Ramos (cell line): Measurements from ENCODE around the gene SRBD1.

Source experiments
- in situ Hi-C: fragments of 300-500 bp; cut with MboI; formaldehyde crosslinking; loops from one replicate; pipeline ENCODE4 v1.14.3; 2022; ENCODE audit warnings: low sequenced_read_pairs; ENCODE audit not compliant: unreplicated experiment

SRBD1 gene

DNA sequence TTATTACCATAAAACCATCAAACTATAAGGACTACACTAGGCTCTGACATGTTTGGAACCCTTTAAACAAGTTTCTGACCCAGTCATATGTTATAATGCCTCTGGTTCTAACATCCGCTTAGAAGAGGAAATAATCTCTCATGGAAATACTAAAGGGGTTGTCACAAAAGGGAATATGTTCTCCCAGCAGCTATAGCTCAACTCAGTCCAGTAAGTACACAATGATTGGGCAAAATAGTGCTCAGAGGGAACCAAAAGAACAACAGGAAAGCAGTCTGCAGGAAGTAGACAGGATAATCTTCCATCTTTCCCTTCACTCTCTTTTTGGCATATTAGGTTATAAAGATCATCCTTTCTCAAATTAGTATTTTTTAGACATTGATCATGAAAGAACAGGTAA, 4.3 kb downstream of the SRBD1 start:
- in situ Hi-C loops = no loop called here

DNA sequence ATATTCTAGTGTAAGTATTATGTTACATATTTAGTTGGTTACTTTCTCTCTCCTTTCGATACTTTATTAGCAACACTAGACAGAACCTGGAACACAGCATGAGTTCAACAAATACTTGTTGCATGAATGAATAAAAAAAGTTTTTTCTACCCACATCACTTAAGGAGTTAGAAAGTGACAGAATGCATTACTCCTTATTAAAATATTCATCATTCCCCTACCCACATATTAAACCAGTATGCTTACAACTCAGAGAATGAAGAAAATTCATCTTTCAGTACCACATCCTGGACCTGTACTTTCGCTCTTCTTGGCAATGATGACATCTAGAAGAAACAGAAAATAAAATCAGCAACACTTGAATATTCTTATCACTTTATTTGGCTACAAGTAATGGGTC, 6.0 kb downstream of the SRBD1 start:
- in situ Hi-C loops = no loop called here

DNA sequence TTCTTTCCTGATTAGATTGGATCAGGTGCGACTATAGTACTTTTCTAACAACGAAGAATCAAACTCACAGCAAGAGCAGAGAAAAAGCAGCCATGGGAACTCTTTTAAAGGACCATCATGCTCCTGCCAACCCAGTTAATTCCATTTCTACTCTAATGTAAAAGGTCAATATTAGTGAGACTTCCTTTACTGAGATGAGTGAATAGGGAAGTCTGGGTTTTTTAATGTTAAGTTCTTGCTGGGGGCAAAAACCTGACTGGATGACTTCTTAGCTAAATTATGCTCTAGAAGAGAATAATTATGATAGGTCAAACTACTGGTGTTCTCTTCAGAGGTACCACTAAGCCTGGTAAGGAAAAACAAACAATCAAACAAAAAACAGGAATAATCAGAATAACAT, 8.4 kb downstream of the SRBD1 start:
- in situ Hi-C loops = no loop called here

DNA sequence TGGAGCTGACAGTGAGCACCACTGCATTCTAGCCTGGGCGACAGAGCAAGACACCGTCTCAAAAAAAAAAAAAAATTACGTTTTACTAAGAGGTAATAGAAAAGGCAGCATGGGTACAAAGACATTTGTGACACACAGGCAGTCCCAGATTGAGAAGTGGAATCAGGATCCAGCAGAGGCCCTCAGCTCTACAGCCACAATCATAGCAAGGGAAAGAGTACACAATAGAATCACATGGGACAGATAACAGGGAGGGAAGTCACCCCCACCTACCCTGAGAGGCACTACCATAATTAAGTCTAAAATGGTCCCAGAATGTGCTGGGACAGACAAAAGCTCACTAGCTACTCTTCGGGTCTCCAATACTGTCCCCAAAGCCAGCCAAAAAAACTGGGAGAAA, 12.5 kb downstream of the SRBD1 start:
- in situ Hi-C loops = no loop called here

DNA sequence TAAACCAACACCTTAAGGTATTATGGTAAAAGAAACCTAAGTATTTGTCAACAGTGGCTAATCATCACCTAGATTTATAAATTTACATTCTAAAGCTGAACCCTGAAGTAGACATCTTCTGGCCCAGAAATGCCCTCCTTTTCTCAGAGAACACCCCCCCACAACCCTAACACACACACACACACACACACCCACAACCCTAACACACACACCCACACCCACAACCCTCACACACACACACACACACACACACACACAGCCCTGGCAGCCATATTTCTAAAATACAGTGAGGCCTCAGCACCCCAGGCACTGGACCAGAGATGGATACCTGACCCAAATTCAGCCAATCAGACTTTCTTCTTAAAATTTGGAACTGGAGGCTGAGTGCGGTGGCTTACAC, 14.3 kb downstream of the SRBD1 start:
- in situ Hi-C loops = no loop called here

DNA sequence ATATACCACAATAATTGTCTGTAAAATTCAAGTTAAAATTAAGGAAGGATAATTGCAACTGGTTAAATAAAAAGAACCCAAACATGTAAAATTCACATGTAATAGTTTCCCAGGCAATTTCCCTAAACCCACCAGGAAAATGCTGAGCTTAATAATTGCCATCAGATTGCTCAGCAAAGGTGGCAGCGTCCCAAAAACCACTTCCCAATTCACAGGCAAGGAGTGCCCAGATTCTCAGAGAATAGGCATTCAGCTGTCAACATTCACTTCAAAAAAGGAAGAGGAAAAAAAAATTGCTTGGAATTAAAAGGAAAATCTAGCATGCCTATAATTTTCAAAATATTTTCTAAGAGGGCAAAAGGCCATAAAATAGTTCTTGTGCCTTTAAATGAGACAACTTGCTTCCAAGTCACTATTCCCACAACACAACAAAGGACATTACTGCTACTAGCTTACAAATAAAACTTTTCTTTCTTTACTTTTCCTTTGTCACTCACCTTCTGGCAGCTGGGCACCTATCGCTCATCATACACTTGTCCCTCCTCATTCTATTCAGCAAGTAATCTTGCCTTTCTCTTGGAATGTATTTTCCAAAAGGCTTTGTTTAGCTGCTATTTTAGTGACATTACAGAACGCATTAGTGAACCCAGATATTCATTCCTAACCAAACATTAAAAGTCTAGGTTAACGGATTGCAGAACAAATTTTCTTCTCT, 15.2 kb downstream of the SRBD1 start:
- in situ Hi-C loops = no loop called here

DNA sequence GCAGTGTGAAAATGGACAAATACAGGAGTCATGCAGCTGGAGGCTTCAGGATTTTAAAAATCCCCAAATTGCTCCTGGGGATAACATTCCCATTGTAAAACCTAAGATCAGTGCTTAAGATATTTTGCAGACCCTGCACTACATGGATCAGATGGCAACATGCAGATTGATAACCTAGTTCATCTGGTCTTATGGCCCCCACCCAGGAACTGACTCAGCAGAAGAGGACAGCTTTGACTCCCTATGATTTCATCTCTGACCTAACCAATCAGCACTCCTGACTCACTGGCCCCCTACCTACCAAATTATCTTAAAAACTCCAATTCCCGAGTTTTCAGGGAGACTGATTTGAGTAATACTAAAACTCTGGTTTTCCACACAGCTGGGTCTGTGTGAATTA, 20.0 kb downstream of the SRBD1 start:
- in situ Hi-C loops = no loop called here

DNA sequence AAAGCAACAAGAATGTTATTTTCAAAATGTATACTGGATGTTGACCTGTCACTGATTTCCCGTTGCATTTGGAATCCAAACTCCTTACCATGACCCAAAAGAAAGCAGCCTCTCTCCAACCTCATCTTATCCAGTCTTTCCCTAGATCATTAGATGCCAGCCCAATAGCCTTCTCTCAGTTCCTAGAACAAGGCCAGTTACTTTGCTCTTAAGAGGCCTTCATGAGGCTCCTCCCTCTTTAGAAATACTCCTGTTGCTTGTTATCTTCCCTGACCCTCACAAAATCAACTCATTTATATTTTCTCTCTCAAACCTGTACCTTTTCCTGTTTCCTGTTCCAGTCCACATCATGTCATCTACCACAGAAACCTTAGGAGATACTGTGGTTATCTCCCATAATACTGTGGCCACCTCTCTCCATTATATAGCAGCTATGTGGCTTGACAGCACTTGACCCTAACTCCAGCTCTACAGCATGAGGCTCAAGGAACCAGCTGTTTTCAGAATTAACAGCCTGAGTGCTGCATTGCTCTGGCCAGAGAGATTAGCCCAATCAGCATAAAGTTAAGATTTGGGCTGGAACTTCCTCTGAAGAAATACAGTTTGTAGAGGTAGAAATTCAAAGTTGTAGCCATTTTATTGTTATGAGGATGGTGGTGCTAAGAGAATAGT, 22.8 kb downstream of the SRBD1 start:
- in situ Hi-C loops = no loop called here

DNA sequence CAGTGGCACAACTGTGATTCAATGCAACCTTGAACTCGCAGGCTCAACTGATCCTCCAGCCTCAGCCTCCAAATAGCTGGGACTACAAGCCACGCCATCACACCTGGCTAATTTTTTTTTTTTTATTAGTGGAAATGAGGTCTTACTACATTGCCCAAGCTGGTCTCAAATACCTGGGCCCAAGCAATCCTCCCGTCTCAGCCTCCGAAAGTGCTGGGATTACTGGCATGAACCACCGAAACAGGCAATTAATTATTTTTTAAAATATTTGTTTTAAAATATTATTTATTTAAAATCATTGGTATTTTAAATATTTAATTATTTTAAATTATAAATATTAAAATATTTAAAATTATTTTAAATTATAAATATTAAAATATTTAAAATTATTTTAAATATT, 24.5 kb downstream of the SRBD1 start:
- in situ Hi-C loops = no loop called here

DNA sequence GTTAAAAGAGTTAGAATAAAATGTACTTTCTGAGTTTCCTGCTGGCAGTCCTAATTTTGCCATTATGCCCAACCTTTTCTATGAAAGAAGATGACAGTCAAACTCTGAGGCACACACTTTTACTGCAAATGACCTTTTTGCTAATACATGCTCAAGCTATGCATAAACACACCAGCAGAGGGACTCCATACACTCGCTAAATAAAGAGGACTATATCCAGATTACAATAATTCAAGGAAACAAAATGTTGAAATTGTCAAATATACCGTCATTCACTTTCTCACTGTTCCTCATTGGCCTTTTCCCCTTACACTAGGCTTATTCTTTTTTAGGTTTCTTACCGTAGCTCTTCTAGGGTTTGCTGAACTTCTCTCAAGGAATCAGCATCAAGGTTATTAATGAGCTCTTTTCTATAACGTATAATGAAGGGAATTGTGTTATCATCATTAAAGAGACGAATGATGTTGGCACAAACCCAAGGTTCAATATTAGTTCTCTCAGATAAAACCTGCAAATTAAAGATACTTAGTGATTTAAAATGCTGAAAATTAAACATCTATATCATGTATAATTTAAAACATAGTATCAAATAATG, 25.7 kb downstream of the SRBD1 start:
- in situ Hi-C loops = no loop called here

DNA sequence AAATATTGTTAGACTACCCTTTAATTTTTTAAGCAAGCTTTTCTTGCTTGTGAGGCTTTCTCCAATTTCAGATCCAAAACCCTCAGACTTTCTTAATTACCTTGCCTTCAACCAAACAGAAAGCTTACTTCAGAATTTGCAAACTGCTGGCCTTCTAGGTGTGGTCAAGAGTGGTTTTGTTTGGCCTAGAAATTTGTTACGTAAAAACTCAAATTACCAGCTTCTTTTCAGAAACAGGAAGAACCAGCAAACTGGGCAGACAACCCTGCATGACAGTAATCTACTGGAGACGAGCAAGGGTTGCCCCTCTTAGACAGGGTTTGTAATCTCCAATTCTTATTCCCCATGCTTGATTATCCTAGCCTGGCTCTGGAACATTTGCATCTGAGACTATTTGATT, 27.1 kb downstream of the SRBD1 start:
- in situ Hi-C loops = no loop called here

DNA sequence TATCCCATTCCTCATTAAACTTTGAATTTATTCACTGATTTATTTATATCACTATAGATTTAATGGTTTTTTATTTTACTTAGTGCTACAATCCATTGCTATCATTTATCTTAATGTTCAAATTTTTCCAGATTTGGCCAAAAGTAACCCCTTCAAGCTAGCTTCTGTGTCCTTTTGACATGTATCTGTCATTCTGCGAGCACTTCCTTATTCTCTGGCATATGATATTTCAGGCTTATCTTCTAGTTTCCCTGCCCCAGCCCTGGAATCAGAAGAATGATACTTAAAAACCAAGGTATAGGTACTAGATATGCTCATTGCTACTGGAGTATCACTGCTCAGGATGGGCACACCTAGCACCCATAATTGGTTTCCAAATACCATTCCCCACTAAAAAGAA, 28.5 kb downstream of the SRBD1 start:
- in situ Hi-C loops = no loop called here

DNA sequence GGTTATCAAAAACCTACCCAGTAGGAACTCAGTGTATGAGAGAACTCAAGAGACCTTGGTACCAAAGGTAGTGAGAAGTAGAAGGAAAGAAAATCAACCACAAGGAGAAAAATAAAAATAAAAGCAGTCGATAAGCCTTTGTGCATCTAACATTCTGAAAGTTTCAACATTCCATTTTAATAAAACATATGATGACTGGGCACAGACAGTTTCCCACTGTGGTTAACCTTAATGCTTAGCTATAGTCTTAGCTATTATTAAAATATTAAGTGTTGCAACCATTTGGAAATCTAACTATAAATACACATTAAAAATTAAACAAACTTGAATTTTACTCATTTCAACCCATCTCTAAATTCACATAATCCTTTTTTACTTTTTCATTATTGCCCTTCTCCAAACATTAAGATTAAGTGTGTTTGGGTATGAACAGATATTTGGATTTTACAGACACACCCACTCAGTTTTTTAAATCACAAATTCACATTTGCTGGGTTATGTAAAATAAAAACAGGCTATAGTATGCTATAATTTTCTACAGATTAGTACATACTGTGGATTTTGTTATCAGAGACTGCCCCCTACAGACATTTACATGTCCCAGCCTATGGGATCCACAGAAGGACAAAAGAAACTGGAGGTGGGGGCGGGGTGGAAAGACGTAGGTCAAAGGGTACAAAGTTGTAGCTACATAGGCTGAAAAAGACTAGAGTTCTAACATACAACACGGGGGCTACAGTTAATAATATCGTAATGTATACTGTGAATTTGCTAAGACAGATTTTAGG, 32.8 kb downstream of the SRBD1 start:
- in situ Hi-C loops = no loop called here

DNA sequence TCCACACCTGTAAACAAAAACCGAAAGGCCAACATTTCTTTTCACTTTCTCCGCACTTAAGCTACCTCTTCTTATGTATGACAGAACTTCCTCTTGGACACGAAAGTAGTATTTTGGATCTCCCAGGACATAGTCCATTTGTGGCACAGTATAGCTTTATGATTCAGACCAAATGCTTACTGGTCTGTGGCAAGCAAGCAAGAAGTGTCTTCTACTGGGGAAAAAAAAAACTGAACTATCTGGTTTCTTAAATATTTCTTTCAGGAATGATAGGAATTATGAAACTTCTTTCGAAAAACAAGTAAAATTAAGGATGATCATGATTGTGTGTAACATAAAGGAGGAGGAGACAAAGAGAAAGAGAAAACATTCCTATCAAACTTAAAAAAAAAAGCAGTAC, 33.6 kb downstream of the SRBD1 start:
- in situ Hi-C loops = no loop called here

DNA sequence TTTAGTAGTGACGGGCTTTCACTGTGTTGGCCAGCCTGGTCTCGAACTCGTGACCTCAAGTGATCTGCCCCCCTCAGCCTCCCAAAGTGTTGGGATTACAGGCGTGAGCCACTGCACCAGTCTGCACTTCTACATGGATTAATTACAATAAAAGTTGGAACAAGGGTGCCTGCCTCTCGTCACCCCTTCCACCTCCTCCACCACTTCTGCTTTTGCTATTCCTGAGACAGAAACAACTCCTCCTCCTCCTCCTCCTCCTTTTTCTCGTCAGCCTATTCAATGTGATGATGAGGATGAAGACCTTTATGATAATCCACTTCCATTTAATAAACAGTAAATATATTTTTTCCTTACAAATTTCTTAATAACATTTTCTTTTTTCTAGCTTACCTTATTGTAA, 35.2 kb downstream of the SRBD1 start:
- in situ Hi-C loops = no loop called here

DNA sequence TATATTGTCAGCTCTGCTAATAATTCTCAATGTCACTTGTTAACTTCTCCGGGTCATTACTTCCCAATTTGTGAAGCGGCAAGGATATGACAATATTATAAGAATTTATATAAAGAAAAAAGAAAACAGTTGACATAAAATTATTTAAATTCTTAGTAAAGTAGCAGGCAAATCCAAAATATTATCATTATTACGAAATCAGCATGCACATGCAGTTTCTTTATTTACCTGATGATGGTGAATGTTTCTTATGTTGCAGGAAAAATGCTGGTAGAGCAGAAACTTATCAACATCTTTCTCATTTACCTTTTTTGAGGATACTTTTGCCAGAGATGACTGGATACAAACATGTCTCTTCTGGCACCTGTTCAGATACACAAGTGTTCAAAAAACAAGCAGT, 38.1 kb downstream of the SRBD1 start:
- in situ Hi-C loops = no loop called here

DNA sequence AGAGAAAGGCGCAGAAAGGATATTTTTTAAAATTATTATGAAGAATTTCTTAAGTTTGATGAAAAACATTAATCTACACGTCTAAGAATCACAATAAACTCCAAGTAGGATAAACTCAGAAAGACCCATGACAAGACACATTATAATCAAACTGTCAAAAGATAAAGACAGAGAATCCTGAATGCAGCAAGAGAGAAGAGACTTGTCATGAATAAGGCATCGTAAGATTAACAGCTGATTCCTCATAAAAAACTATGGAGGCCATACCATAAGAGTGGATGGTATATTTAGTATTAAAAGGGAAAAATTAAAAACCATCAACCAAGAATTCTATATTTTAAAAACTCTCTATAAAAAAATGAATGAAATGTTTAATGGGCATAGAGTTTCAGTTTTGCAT, 39.1 kb downstream of the SRBD1 start:
- in situ Hi-C loops = no loop called here

DNA sequence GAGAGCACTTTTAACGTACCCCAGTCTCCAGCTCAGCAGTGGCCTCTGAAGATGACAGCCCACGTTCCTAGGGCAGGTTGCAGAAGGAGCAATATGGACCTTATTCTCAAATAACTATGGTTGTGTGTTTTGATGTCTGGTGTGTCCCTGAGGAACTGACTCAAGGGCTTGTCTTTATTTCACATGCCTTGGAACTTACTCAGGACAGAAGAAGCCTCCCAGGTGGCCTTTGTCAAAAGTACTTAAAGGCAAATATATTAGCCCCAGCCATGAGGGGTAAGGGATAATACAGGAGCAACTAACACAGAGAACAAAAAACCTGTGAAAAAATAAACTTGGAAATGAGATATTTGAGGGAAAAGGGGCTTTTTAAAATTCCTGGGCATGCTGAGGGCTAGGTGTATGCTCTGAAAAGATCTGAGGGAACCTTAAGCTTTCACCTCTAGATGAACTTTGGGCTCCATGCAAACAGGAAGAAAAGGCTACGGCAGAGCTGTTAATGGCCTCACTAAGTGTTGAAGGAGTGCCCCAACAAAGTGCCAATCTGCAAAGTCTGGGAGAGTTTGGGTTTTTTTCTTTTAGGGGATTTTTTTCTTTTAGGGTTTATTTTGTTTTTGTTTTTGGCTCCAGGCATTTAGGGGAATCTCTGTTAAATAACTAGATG, 40.3 kb downstream of the SRBD1 start:
- in situ Hi-C loops = no loop called here

DNA sequence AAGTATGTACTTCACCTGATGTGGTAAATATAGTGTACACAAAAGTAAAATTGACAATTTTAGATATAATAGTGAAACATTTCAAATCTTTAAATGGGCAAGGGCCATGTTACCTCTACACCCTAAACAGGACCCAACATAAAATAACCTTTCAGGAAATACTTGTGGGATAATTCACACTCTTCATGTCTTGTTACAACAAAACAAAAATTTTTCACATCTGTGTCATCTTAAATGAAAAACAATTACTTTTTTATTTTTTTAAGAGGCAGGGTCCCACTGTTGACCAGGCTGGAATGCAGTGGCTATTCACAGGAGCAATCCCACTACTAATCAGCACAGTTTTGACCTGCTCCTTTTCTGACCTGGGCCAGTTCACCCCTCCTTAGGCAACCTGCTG, 42.1 kb downstream of the SRBD1 start:
- in situ Hi-C loops = no loop called here

DNA sequence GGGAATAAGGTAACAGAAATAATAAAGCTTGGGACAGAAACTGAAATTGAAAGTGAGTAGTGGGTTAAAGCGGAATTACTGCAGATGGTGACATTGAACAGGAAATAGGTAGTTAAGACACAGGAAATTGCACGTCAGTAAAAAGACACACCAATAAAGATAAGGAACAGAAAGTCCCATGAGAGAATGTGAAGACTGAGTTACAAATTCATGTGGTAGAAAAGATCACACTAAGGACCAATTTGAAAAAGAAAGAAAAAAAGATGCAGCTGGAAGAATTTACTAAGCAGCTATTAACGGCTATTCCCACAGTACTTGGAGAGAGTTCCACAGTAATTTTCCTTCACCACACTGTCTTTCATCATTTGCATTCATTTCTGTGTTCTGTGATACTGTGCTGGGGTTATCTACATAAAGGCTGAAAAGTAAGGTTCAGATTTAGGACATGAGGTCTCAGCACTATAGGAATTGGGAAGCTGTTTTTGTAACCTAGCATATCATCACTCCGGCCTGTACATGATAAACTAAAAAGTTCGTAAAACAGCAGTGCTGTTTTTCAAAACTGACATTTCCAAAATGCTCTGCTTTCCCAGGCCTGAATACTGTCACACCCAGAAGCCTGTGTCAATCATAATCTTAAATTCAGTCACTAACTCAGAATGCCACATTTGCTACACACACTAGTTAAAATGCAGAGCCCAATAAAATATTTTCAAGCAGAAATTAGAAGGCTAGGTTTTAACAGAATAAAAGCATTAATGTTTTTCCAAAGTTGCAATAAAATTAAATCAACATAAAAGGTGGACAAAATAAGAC, 42.9 kb downstream of the SRBD1 start:
- in situ Hi-C loops = no loop called here
